ENCODE results near the gene PTGES3.
"Not testable (repeated sequence)": the region's sequence is repeated elsewhere in the genome, so short reads cannot be mapped to it uniquely, and the experiment has no call there.

PTGES3 gene

DNA sequence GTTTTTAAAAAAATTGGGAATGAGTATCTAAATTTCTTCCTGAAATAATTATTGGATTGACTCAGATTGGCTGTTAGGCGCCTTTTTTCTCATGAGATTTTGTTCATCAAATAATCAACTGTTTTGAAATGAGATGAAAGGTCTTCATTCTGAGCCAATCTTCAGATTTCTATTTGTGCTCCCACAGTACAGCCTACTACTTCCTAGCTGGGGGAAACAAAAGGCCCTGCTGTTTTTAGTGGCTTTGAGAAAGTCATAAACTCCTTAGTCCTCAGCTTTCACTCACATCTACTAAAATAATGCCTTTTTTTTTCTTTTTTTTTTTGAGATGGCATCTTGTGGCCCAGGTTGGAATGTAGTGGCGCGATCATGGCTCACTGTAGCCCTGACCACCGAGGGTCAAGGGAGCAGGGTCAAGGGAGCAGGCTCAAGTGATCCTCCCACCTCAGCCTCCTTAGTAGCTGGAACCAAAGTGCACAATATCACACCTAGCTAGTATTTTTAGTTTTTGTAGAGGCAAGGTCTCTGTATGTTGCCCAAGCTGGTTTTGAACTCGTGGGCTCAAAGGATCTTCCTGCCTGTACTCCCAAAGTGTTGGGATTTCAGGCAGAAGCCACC is 21.8 kb upstream of the PTGES3 start:
- no peak for DNase-seq

DNA sequence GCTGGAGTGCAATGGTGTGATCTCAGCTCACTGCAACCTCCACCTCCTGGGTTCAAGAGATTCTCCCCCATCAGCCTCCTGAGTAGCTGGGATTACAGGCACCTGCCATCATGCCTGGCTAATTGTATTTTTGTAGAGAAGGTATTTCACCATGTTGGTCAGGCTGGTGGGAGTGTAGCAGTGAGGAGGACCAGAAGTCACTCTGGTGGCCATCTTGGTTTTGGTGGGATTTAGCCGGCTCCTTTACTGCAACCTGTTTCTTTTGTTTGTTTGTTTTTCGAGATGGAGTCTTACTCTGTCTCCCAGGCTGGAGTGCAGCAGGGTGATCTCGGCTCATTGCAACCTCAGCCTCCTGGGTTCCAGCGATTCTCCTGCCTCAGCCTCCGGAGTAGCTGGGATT is 16.4 kb upstream of the PTGES3 start:
- not testable (repeated sequence) for DNase-seq

- no peak for DNase-seq
Observed at GRCh38 chr12:56699020-56699661, 11.1 kb upstream of the PTGES3 start.

- DNase-seq, result no peak
Observed at GRCh38 chr12:56695327-56696101, 7.4 kb upstream of the PTGES3 start.

DNA sequence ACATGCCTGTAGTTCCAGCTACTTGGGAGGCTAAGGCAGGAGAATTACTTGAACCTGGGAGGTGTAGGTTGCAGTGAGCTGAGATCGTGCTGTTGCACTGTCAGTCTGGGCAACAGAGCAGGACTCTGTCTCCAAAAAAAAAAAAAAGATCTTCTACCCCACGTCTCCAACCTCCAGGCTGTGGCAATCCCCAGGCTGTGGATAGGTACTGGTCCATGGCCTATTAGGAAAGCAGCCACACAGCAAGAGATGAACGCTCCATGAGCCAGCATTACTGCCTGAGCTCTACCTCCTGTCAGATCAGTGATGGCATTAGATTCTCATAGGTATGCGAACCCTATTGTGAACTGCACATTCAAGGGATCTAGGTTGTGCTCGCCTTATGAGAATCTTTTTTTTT is 6.1 kb upstream of the PTGES3 start:
- no peak for DNase-seq

- DNase-seq, result peak in 4 of 14 donors; percentile 36 to 68 (median 47)
Observed at GRCh38 chr12:56688846-56689109, 694 bp upstream of the PTGES3 start.

GRCh38 chr12:56687223-56688128 is 608 bp downstream of the PTGES3 start:
- peak in 12 of 14 donors; percentile 22 to 79 (median 70) for DNase-seq

- no peak for DNase-seq
Observed at GRCh38 chr12:56684745-56685359, 3.2 kb downstream of the PTGES3 start.

GRCh38 chr12:56682323-56682722 is 5.8 kb downstream of the PTGES3 start:
- DNase-seq, result no peak

DNA sequence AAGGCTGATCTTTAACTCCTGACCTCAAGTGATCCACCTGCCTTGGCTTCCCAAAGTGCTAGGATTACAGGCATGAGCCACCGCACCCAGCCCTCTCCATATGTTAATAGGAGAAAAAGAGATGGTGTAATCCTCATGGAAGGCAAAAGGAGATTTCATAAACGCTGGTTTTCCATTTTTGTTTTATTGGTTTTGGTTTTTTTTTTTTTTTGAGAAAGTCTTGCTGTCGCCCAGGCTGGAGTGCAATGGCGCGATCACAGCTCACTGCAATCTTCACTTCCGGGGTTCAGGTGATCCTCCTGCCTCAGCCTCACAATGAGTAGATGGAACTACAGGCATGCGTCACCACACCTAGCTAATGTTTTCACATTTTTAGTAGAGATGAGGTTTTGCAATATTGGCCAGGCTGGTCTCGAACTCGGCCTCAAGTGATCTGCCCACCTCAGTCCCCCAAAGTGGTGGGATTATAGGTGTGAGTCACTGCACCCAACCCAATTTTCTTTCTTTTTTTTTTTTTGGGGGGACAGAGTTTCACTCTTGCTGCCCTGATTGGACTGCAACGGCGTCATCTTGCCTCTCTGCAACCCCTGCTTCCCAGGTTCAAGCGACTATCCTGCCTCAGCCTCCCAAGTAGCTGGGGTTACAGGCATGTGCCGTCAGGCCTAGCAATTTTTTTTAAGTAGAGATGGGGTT is 8.1 kb downstream of the PTGES3 start:
- no peak for DNase-seq

DNA sequence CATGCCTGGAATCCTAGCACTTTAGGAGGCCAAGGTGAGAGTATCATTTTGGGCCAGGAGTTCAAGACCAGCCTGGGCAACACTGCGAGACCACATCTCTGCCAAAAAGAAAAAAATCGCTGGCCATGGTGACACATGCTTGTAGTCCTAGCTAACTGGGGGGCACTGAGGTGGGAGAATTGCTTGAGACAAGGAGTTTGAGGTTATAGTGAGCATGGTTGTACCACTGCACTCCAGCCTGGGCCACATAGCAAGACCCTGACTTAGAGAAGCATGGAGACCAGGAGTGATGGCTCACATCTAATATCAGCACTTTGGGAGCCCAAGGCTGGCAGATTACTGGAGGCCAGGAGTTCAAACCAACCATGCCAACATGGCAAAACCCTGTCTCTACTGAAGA is 9.2 kb downstream of the PTGES3 start:
- no peak for DNase-seq

- no peak for DNase-seq
Observed at GRCh38 chr12:56677680-56678079, 10.4 kb downstream of the PTGES3 start.

DNA sequence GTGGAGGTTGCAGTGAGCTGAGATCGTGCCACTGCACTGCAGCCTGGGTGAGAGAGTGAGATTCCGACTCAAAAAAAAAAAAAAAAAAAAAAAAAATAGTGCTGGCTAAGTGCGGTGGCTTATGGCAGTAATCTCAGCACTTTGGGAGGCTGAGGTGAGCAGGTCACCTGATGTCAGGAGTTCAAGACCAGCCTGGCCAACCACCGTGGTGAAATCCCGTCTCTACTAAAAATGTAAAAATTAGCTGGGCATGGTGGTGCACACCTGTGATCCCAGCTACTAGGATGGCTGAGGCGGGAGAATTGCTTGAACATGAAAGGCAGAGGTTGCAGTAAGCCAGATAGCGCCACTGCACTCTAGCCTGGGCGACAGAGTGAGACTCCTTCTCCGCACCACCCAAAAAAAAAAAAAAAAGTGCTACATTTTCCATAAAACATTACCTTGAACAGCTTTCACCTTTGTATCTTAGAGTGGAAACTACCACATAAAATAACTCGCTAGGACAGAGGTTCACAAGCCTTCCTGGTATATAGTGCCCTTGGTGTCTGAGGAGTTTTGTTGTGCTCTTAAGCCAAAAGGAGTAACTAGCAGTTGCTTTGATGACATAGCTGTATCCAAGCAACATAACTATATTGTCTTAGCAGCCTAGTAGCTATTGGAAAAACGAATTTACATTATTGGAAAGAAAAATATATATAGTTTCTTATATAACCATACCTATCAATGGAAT is 11.1 kb downstream of the PTGES3 start:
- DNase-seq, result no peak

GRCh38 chr12:56671608-56672007 is 16.5 kb downstream of the PTGES3 start:
- DNase-seq, result no peak

DNA sequence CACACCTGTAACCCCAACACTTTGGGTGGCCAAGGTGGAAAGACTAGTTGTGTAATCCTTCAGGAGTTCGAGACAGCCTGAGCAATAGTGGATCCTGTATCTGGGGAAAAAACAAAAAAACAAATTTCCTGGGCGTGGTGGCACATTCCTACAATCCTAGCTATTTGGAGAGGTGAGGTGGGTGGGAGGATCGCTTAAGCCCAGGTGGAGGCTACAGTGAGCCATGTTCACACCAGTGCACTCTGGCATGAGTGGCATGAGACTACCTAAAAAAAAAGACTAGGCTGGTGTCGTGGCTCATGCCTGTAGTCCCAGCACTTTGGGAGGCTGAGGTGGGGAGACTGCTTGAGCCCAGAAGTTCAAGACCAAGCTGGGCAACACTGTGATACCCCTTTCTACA is 17.2 kb downstream of the PTGES3 start:
- no peak for DNase-seq

GRCh38 chr12:56668197-56668457 is 20.0 kb downstream of the PTGES3 start:
- DNase-seq, result no peak

DNA sequence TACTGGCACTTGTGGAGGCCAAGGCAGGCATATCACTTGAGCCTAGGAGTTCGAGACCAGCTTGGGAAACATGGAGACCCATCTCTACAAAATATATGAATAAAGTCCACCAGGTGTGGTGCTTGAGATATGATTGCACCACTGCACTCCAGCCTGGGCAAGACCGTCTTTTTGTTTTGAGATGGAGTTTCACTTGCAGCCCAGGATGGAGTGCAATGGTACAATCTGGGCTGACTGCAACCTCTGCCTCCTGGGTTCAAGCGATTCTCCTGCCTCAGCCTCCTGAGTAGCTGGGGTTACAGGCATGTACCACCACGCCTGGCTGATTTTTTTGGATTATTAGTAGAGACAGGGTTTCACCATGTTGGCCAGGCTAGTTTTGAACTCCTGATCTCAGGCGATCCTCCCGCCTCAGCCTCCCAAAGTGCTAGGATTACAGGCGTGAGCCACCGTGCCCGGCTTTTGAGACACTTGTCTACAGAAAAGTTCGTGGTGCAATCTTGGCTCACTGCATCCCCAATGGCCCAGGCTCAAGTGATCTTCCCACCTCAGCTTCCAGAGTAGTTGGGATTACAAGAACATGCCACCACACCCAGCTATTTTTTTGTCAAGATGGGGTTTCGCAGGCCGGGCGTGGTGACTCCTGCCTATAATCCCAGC is 26.0 kb downstream of the PTGES3 start:
- no peak for DNase-seq

GRCh38 chr12:56661560-56661959 is 26.5 kb downstream of the PTGES3 start:
- no peak for DNase-seq

DNA sequence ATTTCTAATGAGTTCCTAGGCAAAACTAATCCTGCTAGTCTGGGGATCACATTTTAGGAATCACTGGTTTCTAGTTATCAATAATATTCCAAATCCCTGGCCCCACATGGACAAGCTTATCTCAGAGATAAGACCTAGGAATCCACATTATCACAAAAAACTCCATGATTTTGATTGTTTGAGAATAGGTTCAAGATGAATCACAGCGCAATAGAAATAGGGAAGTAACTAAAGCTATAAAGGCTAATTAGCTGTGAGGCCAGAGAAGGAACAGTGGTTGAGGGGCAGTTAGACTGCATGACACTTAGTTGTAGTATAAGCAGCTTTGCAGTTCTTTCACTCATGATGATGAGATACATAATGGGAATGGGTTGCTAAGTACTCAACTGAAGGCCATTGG is 29.2 kb downstream of the PTGES3 start:
- DNase-seq, result no peak

- DNase-seq, result no peak
Observed at GRCh38 chr12:56657416-56658379, 30.4 kb downstream of the PTGES3 start.
